H1 (cell line): ENCODE results near the gene DIDO1. TPM values are rescaled to one million over a fixed set of nuclear protein-coding genes. Genes with fewer than 3 reads are reported as not detected.

Source experiments
- CTCF ChIA-PET: fragments of 300-600 bp; sonication (Branson Sonifier 250); formaldehyde crosslinking; loops from one replicate; lab custom pipeline; 2021; ENCODE audit not compliant: partially characterized antibody; lab: Charles Lee
- POLR2A ChIA-PET: fragments of 300-600 bp; sonication (Branson Sonifier 250); formaldehyde crosslinking; loops from one replicate; lab custom pipeline; 2021; ENCODE audit warnings: inconsistent platforms; ENCODE audit not compliant: partially characterized antibody; lab: Charles Lee
- DNase-seq, 2 experiments: peaks; one replicate each; pipeline versions ENCODE4 v3.0.0 to v3.0.0-alpha.2; 2010 to 2022; ENCODE audit warnings: low spot score in 2 of 2, low read depth in 1 of 2, mixed read lengths in 1 of 2
- FAIRE-seq: peaks from 2 replicates; lab custom pipeline; 2011; peaks lifted over from hg19 to GRCh38; lab: Jason Lieb, UNC
- H2AFZ ChIP-seq: 2 replicates; pipeline ENCODE4 v1.8.1; 2012; ENCODE audit warnings: low read length, inconsistent platforms
- H2AK5ac ChIP-seq: 2 replicates; pipeline ENCODE4 v1.6.1; 2013; ENCODE audit warnings: low read depth, low read length
- H2BK120ac ChIP-seq: replicated peaks from 2 replicates; pipeline ENCODE3; 2013; ENCODE audit warnings: low read depth, low read length, inconsistent platforms
- H2BK12ac ChIP-seq: 2 replicates; pipeline ENCODE4 v1.6.1; 2013; ENCODE audit warnings: low read depth, low read length
- H2BK15ac ChIP-seq: 2 replicates; pipeline ENCODE4 v1.6.1; 2013; ENCODE audit warnings: low read length
- H2BK20ac ChIP-seq: 2 replicates; pipeline ENCODE4 v1.6.1; 2013; ENCODE audit warnings: low read length
- H2BK5ac ChIP-seq: 2 replicates; pipeline ENCODE4 v1.6.1; 2013; ENCODE audit warnings: low read depth, low read length
- H3K14ac ChIP-seq: 2 replicates; pipeline ENCODE4 v1.6.1; 2013; ENCODE audit warnings: inconsistent platforms; ENCODE audit not compliant: insufficient read length
- H3K18ac ChIP-seq: 2 replicates; pipeline ENCODE4 v1.6.1; 2013; ENCODE audit warnings: low read length; ENCODE audit errors: extremely low read depth
- H3K23ac ChIP-seq: 2 replicates; pipeline ENCODE4 v1.6.1; 2013; ENCODE audit warnings: inconsistent platforms; ENCODE audit not compliant: insufficient read length
- H3K23me2 ChIP-seq: 2 replicates; pipeline ENCODE4 v1.6.1; 2013; ENCODE audit warnings: low read depth, low read length
- H3K27ac ChIP-seq: 2 replicates; pipeline ENCODE4 v1.6.1; 2011; ENCODE audit warnings: low read depth, low read length, inconsistent platforms
- H3K27me3 ChIP-seq, 4 experiments: replicated peaks in 1 of 4; 1 replicate in 1 of 4; 2 replicates in 3 of 4; pipeline versions ENCODE4 v1.6.1 to v1.8.1; 2011 to 2013; ENCODE audit warnings: low read length in 3 of 4, mild to moderate bottlenecking in 3 of 4, inconsistent platforms in 2 of 4, mixed read lengths in 2 of 4, moderate library complexity in 1 of 4; ENCODE audit not compliant: control insufficient read depth in 3 of 4, insufficient read depth in 3 of 4; ENCODE audit errors: extremely low read depth in 1 of 4
- H3K36me3 ChIP-seq, 4 experiments: 2 replicates each; pipeline versions ENCODE4 v1.6.1 to v1.8.1; 2011 to 2013; ENCODE audit warnings: mild to moderate bottlenecking in 4 of 4, low read length in 3 of 4, moderate library complexity in 2 of 4, control low read depth in 1 of 4, inconsistent platforms in 1 of 4; ENCODE audit not compliant: insufficient read depth in 4 of 4, control insufficient read depth in 2 of 4
- H3K4ac ChIP-seq: replicated peaks from 2 replicates; pipeline ENCODE3; 2013; ENCODE audit warnings: low read length, low read depth, mixed read lengths, inconsistent platforms; ENCODE audit not compliant: insufficient read length
- H3K4me1 ChIP-seq, 4 experiments: replicated peaks in 1 of 4; 1 replicate in 1 of 4; 2 replicates in 3 of 4; pipeline versions ENCODE4 v1.6.1 to v1.8.1; 2011 to 2013; ENCODE audit warnings: low read length in 3 of 4, inconsistent platforms in 2 of 4, mixed read lengths in 1 of 4; ENCODE audit not compliant: insufficient read depth in 4 of 4, control insufficient read depth in 3 of 4
- H3K4me2 ChIP-seq, 2 experiments: 2 replicates each; pipeline versions ENCODE4 v1.6.1 to v1.8.1; 2011 to 2013; ENCODE audit warnings: low read depth in 2 of 2, low read length in 2 of 2, control low read depth in 1 of 2, inconsistent platforms in 1 of 2, mild to moderate bottlenecking in 1 of 2; ENCODE audit not compliant: insufficient read depth in 1 of 2
- H3K4me3 ChIP-seq, 4 experiments: fragments of 200-600, 300-600 bp in 1 of 4; sonication (generic), shearing (Covaris generic), sonication (Bioruptor Twin) in 1 of 4; 2 replicates each; pipeline versions ENCODE4 v1.5.1 to v1.8.1; 2011 to 2016; ENCODE audit warnings: low read length in 4 of 4, low read depth in 3 of 4, control low read depth in 2 of 4, inconsistent platforms in 2 of 4, mild to moderate bottlenecking in 2 of 4, mixed read lengths in 1 of 4, moderate library complexity in 1 of 4; ENCODE audit not compliant: insufficient read depth in 2 of 4; ENCODE audit errors: extremely low read depth in 1 of 4
- H3K56ac ChIP-seq: replicated peaks from 2 replicates; pipeline ENCODE3; 2013; ENCODE audit warnings: low read depth, mild to moderate bottlenecking, mixed read lengths, low read length, inconsistent platforms; ENCODE audit not compliant: insufficient read length
- H3K79me1 ChIP-seq: 2 replicates; pipeline ENCODE4 v1.6.1; 2013; ENCODE audit warnings: low read depth, low read length, control low read depth
- H3K79me2 ChIP-seq, 2 experiments: 2 replicates each; pipeline versions ENCODE4 v1.6.1 to v1.8.1; 2012 to 2013; ENCODE audit warnings: low read length in 2 of 2, mild to moderate bottlenecking in 2 of 2, inconsistent platforms in 1 of 2; ENCODE audit not compliant: insufficient read depth in 2 of 2, control insufficient read depth in 1 of 2
- H3K9ac ChIP-seq, 4 experiments: replicated peaks in 1 of 4; 1 replicate in 1 of 4; 2 replicates in 3 of 4; pipeline versions ENCODE4 v1.6.1 to v1.8.1; 2011 to 2013; ENCODE audit warnings: low read depth in 3 of 4, low read length in 3 of 4, control low read depth in 2 of 4, mild to moderate bottlenecking in 2 of 4, moderate library complexity in 2 of 4, inconsistent platforms in 1 of 4; ENCODE audit errors: extremely low read depth in 1 of 4
- H3K9me3 ChIP-seq, 2 experiments: 2 replicates each; pipeline versions ENCODE4 v1.6.1 to v1.8.1; 2012 to 2013; ENCODE audit warnings: mild to moderate bottlenecking in 2 of 2, moderate library complexity in 2 of 2, control low read depth in 1 of 2, inconsistent platforms in 1 of 2, low read depth in 1 of 2, low read length in 1 of 2, mixed read lengths in 1 of 2; ENCODE audit not compliant: insufficient read depth in 2 of 2
- H4K20me1 ChIP-seq, 2 experiments: replicated peaks in 1 of 2; 2 replicates each; pipeline versions ENCODE3 to v1.8.1; 2011 to 2013; ENCODE audit warnings: inconsistent platforms in 2 of 2, low read length in 2 of 2, mild to moderate bottlenecking in 1 of 2; ENCODE audit not compliant: insufficient read depth in 2 of 2, control insufficient read depth in 1 of 2
- H4K5ac ChIP-seq: 2 replicates; pipeline ENCODE4 v1.6.1; 2013; ENCODE audit warnings: low read length, low read depth, mixed read lengths, inconsistent platforms; ENCODE audit not compliant: insufficient read length
- H4K8ac ChIP-seq: 2 replicates; pipeline ENCODE4 v1.8.0; 2013; ENCODE audit warnings: mild to moderate bottlenecking, moderate library complexity, low read length, inconsistent platforms; ENCODE audit not compliant: insufficient read depth; ENCODE audit errors: extremely low read depth
- H4K91ac ChIP-seq: replicated peaks from 2 replicates; pipeline ENCODE3; 2013; ENCODE audit warnings: low read length, mixed read lengths, inconsistent platforms; ENCODE audit not compliant: insufficient read length
- ASH2L ChIP-seq: fragments of 200-600, 300-600 bp; sonication (generic); IDR thresholded peaks from one replicate; pipeline ENCODE4 v1.7.1; 2017; ENCODE audit warnings: low read length
- BCL11A ChIP-seq, 2 experiments: IDR thresholded peaks; one replicate each; pipeline ENCODE4 v1.6.1; 2011; ENCODE audit warnings: low read depth in 2 of 2, low read length in 2 of 2, mild to moderate bottlenecking in 2 of 2
- CHD2 ChIP-seq: IDR thresholded peaks from 2 replicates; pipeline ENCODE4 v1.6.1; 2012; ENCODE audit warnings: low read length, improper control_type of control experiment
- CREB1 ChIP-seq: IDR thresholded peaks from 2 replicates; pipeline ENCODE4 v1.6.1; 2012; ENCODE audit warnings: inconsistent platforms
- FOSL1 ChIP-seq: IDR thresholded peaks from 2 replicates; pipeline ENCODE4 v1.6.1; 2011; ENCODE audit warnings: mild to moderate bottlenecking, low read depth, low read length, moderate library complexity; ENCODE audit not compliant: insufficient read depth
- KDM5A ChIP-seq: fragments of 200-600 bp; IDR thresholded peaks from 2 replicates; pipeline ENCODE4 v1.7.1; 2012; ENCODE audit warnings: mild to moderate bottlenecking, low read length, inconsistent platforms, mixed read lengths
- NRF1 ChIP-seq: IDR thresholded peaks from 2 replicates; pipeline ENCODE4 v1.6.1; 2011; ENCODE audit warnings: mild to moderate bottlenecking, low read depth, low read length, improper control_type of control experiment
- POU5F1 ChIP-seq: IDR thresholded peaks from 2 replicates; pipeline ENCODE4 v1.6.1; 2011; ENCODE audit warnings: low read depth, mild to moderate bottlenecking, low read length, moderate library complexity
- SAP30 ChIP-seq: fragments of 300-600 bp; sonication (generic); IDR thresholded peaks from 2 replicates; pipeline ENCODE4 v1.7.1; 2012; ENCODE audit warnings: low read length, moderate library complexity, mild to moderate bottlenecking, inconsistent platforms; ENCODE audit not compliant: insufficient read depth, insufficient replicate concordance
- SP2 ChIP-seq: IDR thresholded peaks from 2 replicates; pipeline ENCODE4 v1.6.1; 2012; ENCODE audit warnings: mild to moderate bottlenecking, low read length, inconsistent platforms
- USF2 ChIP-seq: IDR thresholded peaks from 2 replicates; pipeline ENCODE4 v1.6.1; 2011; ENCODE audit warnings: low read length, improper control_type of control experiment
- WGBS, 2 experiments: shearing (Covaris generic) in 1 of 2; methylation state at CpG; one replicate each; pipeline versions ENCODE4 v1.1.6 to v1.1.7; 2013 to 2015; ENCODE audit warnings: low lambda C conversion rate in 2 of 2, mixed read lengths in 2 of 2, inconsistent platforms in 1 of 2, low coverage in 1 of 2, missing lambda C conversion rate in 1 of 2; ENCODE audit not compliant: insufficient replicate concordance in 2 of 2, insufficient coverage in 1 of 2, insufficient read length in 1 of 2; ENCODE audit errors: extremely low coverage in 1 of 2, missing lambda C conversion rate in 1 of 2; 5-methylcytosine and 5-hydroxymethylcytosine counted together
- polyA plus RNA-seq, 7 experiments: library from polyadenylated mRNA; depleted of rRNA in 3 of 7; stranded (reverse) in 5 of 7; unstranded in 2 of 7; fragments of >200 nt in 5 of 7; fragments of 200-250 nt in 2 of 7; gene quantifications; 1 replicate in 5 of 7; 2 replicates in 1 of 7; 4 replicates in 1 of 7; pipeline versions ENCODE4 v1.2.1 to v1.2.3, GENCODE V29; 2011 to 2013; ENCODE audit warnings: missing spikeins in 2 of 7, mixed read lengths in 2 of 7
- total RNA-seq: library from RNA; stranded (reverse); fragmentation: NEBNext Ultra II Directional; extraction: Animal tissue kit (Norgen Biotek cat#: 25700); gene quantifications from 2 replicates; pipeline ENCODE4 v1.2.1, GENCODE V29; 2021

DIDO1 gene
- total and polyA plus RNA-seq, 2 of the 8 experiments (the other 6 are each of a cell fraction or from before 2014, with no cell fraction given) = 53.6 to 82.8 TPM

DNA sequence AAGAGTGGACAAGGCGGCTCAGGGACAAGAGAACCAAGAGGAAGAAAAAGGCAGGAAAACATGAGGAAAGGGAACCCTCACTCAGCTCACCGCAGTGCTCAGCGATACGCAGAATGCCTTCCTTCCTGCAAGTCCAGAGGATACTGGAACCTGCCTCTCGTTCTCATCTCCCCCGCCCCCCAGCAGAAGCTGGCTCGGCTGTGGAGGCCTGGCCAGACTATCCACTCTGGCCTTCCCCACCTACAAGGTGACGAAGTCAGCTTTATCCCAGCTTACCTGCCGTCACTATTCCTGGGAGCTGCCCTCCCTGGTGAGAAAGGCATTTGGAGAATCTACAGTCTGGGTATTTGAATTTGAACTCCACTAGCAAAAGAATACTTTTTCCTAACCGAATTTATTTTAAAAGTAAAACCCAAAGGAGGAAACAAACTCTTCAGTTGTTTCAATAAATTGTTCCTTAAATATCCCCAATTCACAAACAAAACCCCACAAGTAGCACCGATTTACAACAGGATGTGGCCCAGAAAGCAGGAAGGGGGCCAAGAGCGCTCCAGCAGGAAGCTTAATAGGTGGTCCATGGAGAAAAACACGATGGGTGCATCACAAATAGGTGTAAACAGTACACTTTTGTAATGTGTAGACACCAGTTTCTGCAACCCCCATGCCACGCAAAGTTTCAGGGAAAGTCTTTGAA, 2.1 kb upstream of the DIDO1 start:
- POLR2A ChIA-PET = interaction anchor here (1.0 to 20.3 kb wide), 16 partner anchors 8 to 363 kb away, joined by 3 to 363 read pairs (median 5); partner anchors contain the start of genes BHLHE23, GID8 and SLC17A9
- TF ChIP-seq USF2 = no peak
- TF ChIP-seq CHD2 = no peak
- TF ChIP-seq SP2 = no peak
- TF ChIP-seq NRF1 = no peak
- no peak for TF ChIP-seq FOSL1
- no peak for TF ChIP-seq POU5F1
- TF ChIP-seq CREB1 = peak; percentile 52; the same call in 1 of the 2 replicates
- no peak for TF ChIP-seq BCL11A (IDR thresholded peaks at IDR 0.05; ENCODE audit: low read depth in 2 of 2, low read length in 2 of 2)
- no peak for TF ChIP-seq KDM5A
- peak; percentile 7 for TF ChIP-seq ASH2L
- no peak for TF ChIP-seq SAP30

More for the DNA sequence above, 2.1 kb upstream of the DIDO1 start:
- H3K4me3 ChIP-seq = peak overlapping the region; percentile 76 to 99 (median 94)
- H2BK12ac ChIP-seq = peak overlapping the region; percentile 97; the same call in 1 of the 2 replicates
- H3K27me3 ChIP-seq = no peaks in the 10 kb centered on the region
- peaks cover 29 to 31% of the 10 kb centered on the region in 2 experiments for H4K20me1 ChIP-seq
- no peak overlapping the region for H4K5ac ChIP-seq
- no peak overlapping the region for H2AFZ ChIP-seq
- H2BK120ac ChIP-seq = peak overlapping the region; percentile 7
- WGBS, 2 experiments = 4% methylated on average over 14 of the region's 14 CpGs; no CpG with 5 or more reads in 1 of the 2 experiments
- peak overlapping the region; percentile 97 for H2BK5ac ChIP-seq
- DNase-seq (no peak), FAIRE-seq (no peak)
- H3K9ac ChIP-seq = peak overlapping the region; percentile 15 to 89 (median 58)
- H3K9me3 ChIP-seq = no peaks in the 10 kb centered on the region
- H3K4ac ChIP-seq = no peak overlapping the region
- H3K4me2 ChIP-seq = peak overlapping the region; percentile 99 to 100
- CTCF ChIA-PET = interaction anchor here (0.7 to 4.2 kb wide), 10 partner anchors 8 to 119 kb away, joined by 3 to 32 read pairs (median 6); partner anchors contain the start of gene GID8
- H4K8ac ChIP-seq = no peak overlapping the region
- peaks cover 56 to 84% of the 10 kb centered on the region in 2 experiments for H3K79me2 ChIP-seq
- peak overlapping the region; percentile 53 for H4K91ac ChIP-seq
- H3K4me1 ChIP-seq = peaks cover 9 to 43% (median 22%) of the 10 kb centered on the region in 4 experiments
- peak overlapping the region; percentile 96 for H2BK15ac ChIP-seq
- peak overlapping the region; percentile 55; the same call in 1 of the 2 replicates for H2BK20ac ChIP-seq
- H3K23ac ChIP-seq = no peak overlapping the region
- peak overlapping the region; percentile 53 for H2AK5ac ChIP-seq
- peak overlapping the region; percentile 78 for H3K27ac ChIP-seq
- no peak overlapping the region for H3K14ac ChIP-seq
- peak overlapping the region; percentile 86; the same call in 1 of the 2 replicates for H3K18ac ChIP-seq
- peak overlapping the region; percentile 87 for H3K56ac ChIP-seq
- H3K79me1 ChIP-seq = peaks cover 2% of the 10 kb centered on the region; the same call in 1 of the 2 replicates
- H3K23me2 ChIP-seq = peaks cover 28% of the 10 kb centered on the region
- H3K36me3 ChIP-seq = peaks cover 0 to 3% (median 0%) of the 10 kb centered on the region in 4 experiments; a peak in 1 of 8 replicates
